Measurements from ENCODE around the gene SBF2.
A peak's percentile ranks its signal among the peaks of the same experiment; 100 is the strongest.

SBF2 gene

GRCh38 chr11:9789910-9790309 lies 504.1 kb downstream of the SBF2 start:
- DNase-seq, result no peak

GRCh38 chr11:9787981-9788521 lies 506.0 kb downstream of the SBF2 start:
- DNase-seq, result no peak

DNA sequence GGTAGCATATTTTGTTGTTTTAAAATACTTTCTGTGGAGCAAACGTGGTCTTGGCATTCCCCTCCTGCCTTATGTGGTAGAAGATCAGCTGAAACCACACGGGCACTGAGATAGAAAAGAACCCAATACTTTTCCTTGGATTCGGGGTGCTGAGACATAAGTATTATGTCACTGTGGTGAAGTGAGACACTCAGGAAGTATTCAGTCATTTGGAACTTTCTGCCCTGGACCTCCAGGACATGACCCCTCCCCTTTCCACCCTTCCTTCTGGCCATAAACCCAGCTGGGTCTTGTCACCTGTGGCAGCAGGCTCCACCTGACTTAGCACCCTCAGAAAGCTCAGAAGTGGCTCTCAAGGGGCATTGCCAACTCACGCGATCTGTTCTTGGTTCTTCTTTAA lies 506.8 kb downstream of the SBF2 start:
- no peak for DNase-seq

DNA sequence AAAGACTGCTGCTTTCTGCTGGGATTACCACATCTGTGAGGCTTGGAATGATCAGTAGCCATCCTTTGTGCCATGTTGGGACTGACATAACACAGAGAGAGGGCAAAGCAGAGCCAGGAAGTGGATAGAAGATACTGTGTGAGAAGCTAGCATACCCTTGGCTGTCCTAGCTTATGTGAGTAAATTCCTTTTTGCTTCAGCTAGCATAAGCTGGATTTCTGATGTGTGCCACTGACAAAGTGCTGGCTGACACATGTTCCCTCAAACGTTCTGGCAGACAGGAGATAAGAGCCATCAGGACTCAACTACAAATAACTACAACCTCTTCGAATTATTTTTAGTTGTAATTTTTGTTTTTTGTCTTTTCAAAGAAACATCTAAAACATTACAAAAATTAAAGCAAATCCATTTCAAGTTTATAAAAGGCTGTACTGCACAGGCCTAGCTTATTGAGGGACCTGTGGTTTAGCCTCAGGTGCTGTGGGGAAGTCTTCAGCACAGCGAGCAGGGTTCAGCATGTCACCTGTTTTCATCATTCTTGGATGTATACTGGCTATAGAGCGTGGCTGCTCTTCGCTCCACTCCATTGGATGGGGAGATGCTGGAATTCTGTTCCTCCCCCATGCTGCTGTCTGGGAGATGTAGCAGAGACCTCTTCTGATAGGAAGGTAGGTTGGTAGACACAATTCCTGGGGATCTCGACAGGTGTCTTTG lies 509.3 kb downstream of the SBF2 start:
- DNase-seq, result no peak

- DNase-seq, result no peak
Observed at GRCh38 chr11:9783986-9784385, 510.0 kb downstream of the SBF2 start.

DNA sequence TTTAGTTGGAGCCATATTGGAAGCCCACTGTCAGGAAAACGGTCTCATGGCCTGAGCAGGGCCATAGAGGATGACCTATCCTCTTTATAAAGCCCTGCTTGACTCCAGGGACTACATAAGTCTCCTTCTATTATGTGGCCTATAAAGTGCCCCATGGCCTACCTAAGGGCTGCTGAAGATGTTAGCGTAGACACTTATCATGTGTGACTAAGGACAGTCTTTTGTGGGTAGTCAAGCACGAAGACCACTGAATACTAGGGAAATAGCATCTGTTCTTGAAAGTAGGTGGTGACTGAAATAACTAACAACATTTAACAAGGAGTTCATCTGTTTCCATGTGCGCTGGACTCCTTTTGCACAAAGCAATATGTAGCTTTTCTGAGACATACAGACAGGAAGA lies 513.1 kb downstream of the SBF2 start:
- DNase-seq, result no peak

- DNase-seq, result no peak
Observed at GRCh38 chr11:9777525-9777924, 516.5 kb downstream of the SBF2 start.

GRCh38 chr11:9777066-9777465 lies 517.0 kb downstream of the SBF2 start:
- no peak for DNase-seq

GRCh38 chr11:9776203-9776602 lies 517.8 kb downstream of the SBF2 start:
- no peak for DNase-seq

- no peak for DNase-seq
Observed at GRCh38 chr11:9775398-9775779, 518.6 kb downstream of the SBF2 start.

DNA sequence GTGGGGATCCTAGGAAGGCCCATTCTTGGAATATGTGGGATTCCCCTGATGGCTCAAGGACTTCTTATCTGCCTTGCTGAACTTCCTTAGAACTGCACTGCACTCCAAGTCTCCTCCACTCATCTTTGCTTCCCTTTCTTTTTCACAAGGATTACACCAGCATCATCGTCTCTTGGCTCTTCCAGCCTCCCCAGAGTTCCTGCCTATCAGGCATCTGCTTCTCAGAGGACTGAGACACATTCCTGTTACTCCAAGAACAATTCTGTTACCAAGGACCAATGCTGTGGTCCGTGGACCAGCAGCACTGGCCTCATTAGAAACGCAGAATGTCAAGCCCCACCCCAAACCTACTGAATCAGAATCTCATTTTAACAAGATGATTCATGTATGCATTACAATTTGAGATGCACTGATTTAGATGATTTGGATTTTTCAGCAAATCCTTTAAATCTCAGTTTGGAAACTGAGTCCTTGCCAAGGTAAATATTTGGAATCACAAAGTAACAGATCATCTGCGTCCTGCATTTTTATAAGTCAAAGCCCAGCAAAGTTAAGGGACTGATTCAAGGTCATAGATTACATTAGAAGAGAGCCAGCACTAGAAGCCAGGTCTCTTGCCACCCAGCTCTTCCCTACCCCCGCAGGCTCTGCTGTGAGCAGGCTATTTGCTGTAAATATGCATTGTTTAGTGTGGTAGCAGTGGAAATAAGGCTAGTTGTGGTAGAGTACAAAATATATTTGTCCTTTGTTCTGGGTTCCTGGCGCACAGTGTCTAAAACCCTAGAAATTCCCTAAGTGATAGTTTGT lies 519.2 kb downstream of the SBF2 start:
- no peak for DNase-seq

DNA sequence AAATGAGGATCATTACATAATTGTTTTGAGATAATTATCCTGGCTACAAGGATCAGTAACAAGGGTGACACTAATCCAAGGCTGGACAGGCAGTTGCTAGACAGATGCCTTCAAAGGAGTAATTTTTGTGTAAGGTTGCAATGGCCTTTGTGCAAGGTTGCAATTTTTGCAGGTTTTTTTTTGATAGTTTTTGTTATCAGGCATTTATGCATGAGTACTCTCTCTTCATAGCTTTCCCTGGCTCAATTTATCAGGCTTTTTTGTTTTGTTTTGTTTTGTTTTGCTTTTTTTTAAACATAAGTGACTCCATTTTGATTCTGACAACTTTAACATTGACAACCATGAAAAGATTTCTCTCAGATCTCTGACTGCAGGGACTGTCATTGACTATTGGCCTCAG lies 519.9 kb downstream of the SBF2 start:
- DNase-seq, result no peak

GRCh38 chr11:9773524-9773923 lies 520.5 kb downstream of the SBF2 start:
- no peak for DNase-seq

GRCh38 chr11:9772218-9772617 lies 521.8 kb downstream of the SBF2 start:
- no peak for DNase-seq

- DNase-seq, result no peak
Observed at GRCh38 chr11:9771071-9771511, 522.9 kb downstream of the SBF2 start.

DNA sequence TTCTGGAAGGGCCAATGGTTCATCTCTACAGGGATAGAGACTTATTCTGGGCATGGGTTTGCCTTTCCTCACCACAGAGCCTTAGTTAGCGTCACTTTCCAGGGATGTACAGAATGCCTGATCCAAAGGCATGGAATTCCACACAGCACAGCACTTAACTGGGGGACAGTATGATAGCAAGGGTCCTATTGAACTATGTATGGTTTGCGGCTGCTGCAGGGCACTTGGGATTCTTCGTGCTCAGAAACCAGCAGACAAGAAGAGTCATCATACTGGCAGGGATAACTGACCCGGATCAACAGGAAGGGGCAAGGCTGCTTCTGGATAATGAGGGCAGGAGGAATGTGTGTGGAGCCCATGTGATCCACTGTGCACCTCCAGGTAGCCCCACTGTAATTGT lies 524.4 kb downstream of the SBF2 start:
- DNase-seq, result no peak

GRCh38 chr11:9765320-9766101 lies 528.5 kb downstream of the SBF2 start:
- DNase-seq, result no peak

DNA sequence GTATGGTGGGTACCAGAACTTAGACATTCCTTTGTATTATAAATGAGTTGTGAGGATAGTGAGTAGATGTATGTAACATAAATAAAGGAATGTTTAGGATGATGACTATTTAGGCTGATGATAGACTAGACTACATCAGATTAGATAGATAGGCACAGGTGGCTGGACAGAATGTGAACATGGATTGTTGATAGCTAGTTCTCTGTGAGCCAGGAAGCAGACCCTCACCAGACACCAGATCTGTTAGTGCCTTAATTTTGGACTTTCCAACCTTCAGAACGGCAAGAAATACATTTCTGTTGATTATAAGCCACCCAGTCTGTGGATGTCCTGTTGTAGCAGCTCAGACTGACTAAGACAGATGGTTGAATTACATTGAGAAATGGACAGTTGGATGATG lies 530.7 kb downstream of the SBF2 start:
- DNase-seq, result no peak

DNA sequence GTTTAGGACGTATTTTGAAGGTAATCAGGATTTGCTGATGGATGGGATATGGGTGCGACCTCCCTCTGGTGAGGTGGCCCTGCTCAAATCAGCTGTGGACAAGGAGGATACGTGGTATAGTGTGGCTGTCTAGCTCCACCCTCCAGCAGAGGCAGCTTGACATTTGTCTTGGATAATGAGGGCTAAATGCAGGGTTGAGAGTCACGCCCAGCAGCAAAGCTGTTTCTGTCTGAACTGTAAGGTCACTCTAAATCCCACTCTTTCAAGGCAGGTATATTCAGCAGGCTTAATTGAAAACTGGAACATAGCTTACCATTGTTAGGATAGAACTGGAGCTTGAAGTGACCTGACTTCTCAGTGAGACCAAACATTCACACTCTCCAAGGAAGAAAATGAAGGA lies 531.5 kb downstream of the SBF2 start:
- no peak for DNase-seq

DNA sequence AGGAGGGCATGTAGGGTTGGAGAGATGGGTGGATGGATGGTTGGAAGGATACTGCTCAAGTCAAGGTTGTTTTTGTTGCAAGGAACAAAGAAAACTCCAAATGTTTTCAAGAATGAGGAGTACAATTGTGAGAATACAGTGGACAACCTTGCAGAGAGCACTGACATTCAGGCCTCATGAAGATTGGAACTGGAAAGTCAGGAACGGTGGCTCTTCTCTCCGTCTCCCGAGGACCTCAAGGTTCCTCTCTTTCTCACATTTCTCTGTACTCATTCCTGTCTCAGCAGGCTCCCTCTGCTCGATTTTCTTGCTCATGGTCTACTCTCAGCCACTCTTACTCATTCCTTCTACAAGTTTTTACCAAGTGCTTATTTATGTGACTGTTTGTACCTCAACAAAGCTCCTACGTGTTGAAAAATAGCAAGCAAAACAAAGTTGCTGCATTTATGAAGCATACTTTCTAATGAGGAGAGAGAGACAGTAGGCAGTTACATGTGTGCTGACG lies 532.5 kb downstream of the SBF2 start:
- DNase-seq, result no peak

- no peak for DNase-seq
Observed at GRCh38 chr11:9760193-9760575, 533.8 kb downstream of the SBF2 start.

DNA sequence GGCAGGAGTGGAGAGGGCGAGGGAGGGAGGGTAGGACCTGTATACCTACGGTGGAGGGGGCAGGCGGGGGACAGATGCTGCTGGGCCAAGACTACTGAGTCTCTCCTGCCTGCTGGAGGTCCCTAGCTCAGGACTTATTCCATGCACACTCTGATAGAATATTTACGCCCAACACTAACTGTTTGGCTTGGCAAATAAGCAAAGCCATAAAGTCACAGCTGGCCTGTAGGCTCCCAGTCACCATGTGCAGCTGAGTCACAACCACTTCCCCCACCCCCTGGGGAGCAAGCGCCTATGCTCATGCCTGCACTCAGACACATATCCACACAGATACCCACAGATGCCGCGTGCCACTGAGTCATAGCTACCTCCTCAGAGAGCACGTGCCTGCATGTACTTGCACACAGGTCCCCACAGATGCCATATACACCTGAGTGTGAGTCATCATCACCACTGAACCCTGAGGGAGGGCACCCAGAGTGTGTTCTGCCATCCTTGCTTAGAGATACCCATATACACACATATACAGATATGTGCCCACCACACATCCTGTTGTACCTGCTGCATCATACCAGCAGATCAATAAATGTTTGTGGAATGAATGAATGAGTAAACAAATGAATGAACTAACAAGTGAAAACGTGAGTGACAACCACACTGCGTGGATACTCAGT lies 534.4 kb downstream of the SBF2 start:
- peak; percentile 91 for DNase-seq
